A549 (cell line): Measurements from ENCODE around the gene TSGA10. TPM values are rescaled to one million over a fixed set of nuclear protein-coding genes. Genes with fewer than 3 reads are reported as not detected.

Experiments
- ATAC-seq, 2 experiments: fragments of 200-7000 bp in 1 of 2; fragments of >200 bp in 1 of 2; cut with Nextera tagmentation in 1 of 2; cut with Tn5 transposase in 1 of 2; 3 replicates each; pipeline versions ENCODE4 v1.8.0 to v1.9.1; 2018 to 2020; ENCODE audit warnings: mild to moderate bottlenecking in 1 of 2, moderate library complexity in 1 of 2
- CTCF ChIA-PET: fragments of 300-600 bp; sonication (Branson Sonifier 250); formaldehyde crosslinking; extraction: SDS; loops from one replicate; lab custom pipeline; 2021; ENCODE audit warnings: antibody characterized with exemption, inconsistent platforms; lab: Yijun Ruan, JAX
- POLR2A ChIA-PET: fragments of 350-600 bp; formaldehyde crosslinking; extraction: SDS; loops from one replicate; lab custom pipeline; 2021; ENCODE audit warnings: antibody characterized with exemption, inconsistent platforms; lab: Yijun Ruan, JAX
- DNase-seq, 2 experiments: peaks; one replicate each; pipeline versions ENCODE4 v3.0.0 to v3.0.0-alpha.2; 2011 to 2016; ENCODE audit warnings: low read depth in 1 of 2, low spot score in 1 of 2
- FAIRE-seq: peaks from 2 replicates; lab custom pipeline; 2011; peaks lifted over from hg19 to GRCh38; lab: Jason Lieb, UNC
- H3K27ac ChIP-seq, 2 experiments: fragments of >200 bp; sonication (Bioruptor Twin); formaldehyde crosslinking; 3 replicates each; pipeline ENCODE4 v1.5.1; 2016 to 2017
- H3K4me1 ChIP-seq: fragments of >200 bp; sonication (Bioruptor Twin); formaldehyde crosslinking; 3 replicates; pipeline ENCODE4 v1.6.1; 2016
- H3K4me2 ChIP-seq: fragments of >200 bp; sonication (Bioruptor Twin); formaldehyde crosslinking; 3 replicates; pipeline ENCODE4 v1.6.1; 2016
- H3K4me3 ChIP-seq: fragments of >200 bp; sonication (Bioruptor Twin); formaldehyde crosslinking; 3 replicates; pipeline ENCODE4 v1.5.1; 2016
- H3K9me3 ChIP-seq: fragments of >200 bp; sonication (Bioruptor Twin); formaldehyde crosslinking; 3 replicates; pipeline ENCODE4 v1.6.1; 2016
- CBX2 ChIP-seq: fragments of 200-600 bp; sonication (generic); IDR thresholded peaks from 2 replicates; pipeline ENCODE4 v1.6.1; 2016; ENCODE audit warnings: low read depth, mild to moderate bottlenecking, borderline replicate concordance
- CEBPB ChIP-seq, 2 experiments: fragments of >200 bp in 1 of 2; sonication (Bioruptor Twin) in 1 of 2; formaldehyde crosslinking in 1 of 2; IDR thresholded peaks; 2 replicates each; pipeline ENCODE4 v1.6.1; 2012 to 2016
- HOXB5 ChIP-seq: fragments of 250-450 bp; sonication (Bioruptor Pico); IDR thresholded peaks from 2 replicates; pipeline ENCODE4 v1.5.0; 2020; ENCODE audit warnings: mild to moderate bottlenecking, moderate library complexity
- JUNB ChIP-seq: fragments of >200 bp; sonication (Bioruptor Twin); formaldehyde crosslinking; IDR thresholded peaks from 2 replicates; pipeline ENCODE4 v1.6.1; 2016
- KDM1A ChIP-seq: fragments of 200-600 bp; sonication (generic); IDR thresholded peaks from 2 replicates; pipeline ENCODE4 v1.6.1; 2016; ENCODE audit warnings: low read depth, mild to moderate bottlenecking
- MAFK ChIP-seq: fragments of 450-650 bp; IDR thresholded peaks from 2 replicates; pipeline ENCODE4 v1.6.1; 2014; ENCODE audit not compliant: partially characterized antibody
- MAZ ChIP-seq: fragments of 150-350 bp; IDR thresholded peaks from 2 replicates; pipeline ENCODE4 v1.6.1; 2014; ENCODE audit warnings: antibody characterized with exemption, low read depth, low read length, borderline replicate concordance
- MYC ChIP-seq: IDR thresholded peaks from 2 replicates; pipeline ENCODE4 v1.6.1; 2012; ENCODE audit warnings: mild to moderate bottlenecking, inconsistent platforms, low read length, improper control_type of control experiment, borderline replicate concordance
- PHF8 ChIP-seq: fragments of 200-600 bp; sonication (generic); IDR thresholded peaks from 2 replicates; pipeline ENCODE4 v1.6.1; 2016; ENCODE audit warnings: low read depth, mild to moderate bottlenecking, antibody characterized with exemption, moderate library complexity, borderline replicate concordance
- POLR2AphosphoS2 ChIP-seq: conservative IDR thresholded peaks from 2 replicates; pipeline ENCODE4 v1.6.1; 2012; ENCODE audit warnings: low read length, improper control_type of control experiment, inconsistent platforms
- RAD21 ChIP-seq, 2 experiments: fragments of >200 bp in 1 of 2; sonication (Bioruptor Twin) in 1 of 2; formaldehyde crosslinking in 1 of 2; IDR thresholded peaks in 1 of 2; conservative IDR thresholded peaks in 1 of 2; 2 replicates in 1 of 2; 3 replicates in 1 of 2; pipeline ENCODE4 v1.6.1; 2012 to 2018; ENCODE audit warnings: inconsistent platforms in 1 of 2
- RFX5 ChIP-seq: fragments of 450-650 bp; IDR thresholded peaks from 2 replicates; pipeline ENCODE4 v1.7.1; 2014; ENCODE audit warnings: antibody characterized with exemption, mild to moderate bottlenecking, moderate library complexity
- ZC3H11A ChIP-seq: fragments of 450-650 bp; IDR thresholded peaks from 2 replicates; pipeline ENCODE4 v1.6.1; 2014; ENCODE audit warnings: antibody characterized with exemption, mild to moderate bottlenecking
- ZFP36 ChIP-seq: fragments of 450-650 bp; IDR thresholded peaks from 2 replicates; pipeline ENCODE4 v1.6.1; 2014; ENCODE audit warnings: borderline replicate concordance; ENCODE audit not compliant: partially characterized antibody
- WGBS: methylation state at CpG from one replicate; pipeline ENCODE4 v1.1.6; 2017; ENCODE audit errors: missing lambda C conversion rate; 5-methylcytosine and 5-hydroxymethylcytosine counted together
- polyA plus RNA-seq, 4 experiments: library from polyadenylated mRNA; depleted of rRNA in 3 of 4; stranded (reverse); fragments of >200 nt; fragmentation: RNase III in 1 of 4; extraction: RNeasy Plus Mini Kit Qiagen cat#74134 plus additional on column Dnase treatment in 1 of 4; gene quantifications; 2 replicates in 3 of 4; 3 replicates in 1 of 4; pipeline ENCODE4 v1.2.3, GENCODE V29; 2011 to 2017
- TF ChIP-seq, protein P1 (sequence below): fragments of 250-450 bp; sonication (Bioruptor Pico); IDR thresholded peaks from 2 replicates; pipeline ENCODE4 v1.5.0; 2021; ENCODE audit warnings: mild to moderate bottlenecking, moderate library complexity, borderline replicate concordance
- TF ChIP-seq, protein P2 (sequence below): fragments of >200 bp; sonication (Bioruptor Twin); formaldehyde crosslinking; IDR thresholded peaks from 3 replicates; pipeline ENCODE4 v1.6.1; 2016
- TF ChIP-seq, protein P3 (sequence below): fragments of >200 bp; sonication (Bioruptor Twin); formaldehyde crosslinking; IDR thresholded peaks from 2 replicates; pipeline ENCODE4 v1.6.1; 2016
- TF ChIP-seq, protein P4 (sequence below): IDR thresholded peaks from 2 replicates; pipeline ENCODE4 v1.6.1; 2012

The TSGA10 gene
- polyA plus RNA-seq, 2 of the 4 experiments (the other 2 are of a cell fraction) = 4.2 to 4.3 TPM

- no peak for ATAC-seq
- peaks cover 18% of the 10 kb centered on the region for H3K9me3 ChIP-seq
- DNase-seq = no peak
- no peak overlapping the region for H3K4me2 ChIP-seq
- no peak overlapping the region for H3K27ac ChIP-seq
- 1% methylated on average over 2 of the region's 2 CpGs for WGBS
- FAIRE-seq = no peak
- ChIA-PET POLR2A (no interaction called here), CTCF (interaction anchor here (1.2 kb wide), 1 partner anchor 10 kb away, joined by 4 read pairs; no protein-coding TSS in a partner anchor)
- no peaks in the 10 kb centered on the region for H3K4me1 ChIP-seq
- TF ChIP-seq HOXB5 (CRISPR knock-in tag) (no peak), RFX5 (no peak), POLR2AphosphoS2 (no peak), MAZ (no peak)
- H3K4me3 ChIP-seq = no peak overlapping the region
Measured at GRCh38 chr2:98975611-98976010, 179.1 kb downstream of the TSGA10 start.

DNA sequence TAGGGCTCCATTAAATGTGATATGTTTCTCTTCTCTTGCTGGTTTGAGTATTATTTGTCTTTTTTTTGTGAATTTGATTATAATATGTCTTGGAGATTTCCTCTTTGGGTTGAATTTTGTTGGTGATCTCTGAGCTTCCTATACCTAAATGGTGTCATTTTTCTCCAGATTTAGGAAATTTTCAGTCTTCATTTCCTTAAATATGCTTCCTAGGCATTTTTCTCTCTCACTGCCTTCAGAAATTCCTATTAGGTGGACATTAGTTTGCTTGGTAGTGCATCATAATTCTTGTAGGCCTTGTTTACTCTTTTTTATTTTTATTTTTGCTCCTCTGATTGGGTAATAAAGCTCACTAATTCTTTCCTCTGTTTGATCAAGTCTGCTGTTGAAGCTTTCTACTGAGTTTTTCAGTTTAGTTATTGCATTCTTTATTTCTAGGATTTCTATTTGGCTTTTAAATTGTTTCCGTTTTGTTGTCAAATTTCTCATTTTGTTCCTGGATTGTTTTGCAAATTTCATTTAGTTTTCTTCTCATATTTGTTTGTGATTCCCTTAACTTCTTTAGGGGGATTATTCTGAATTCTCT lies 182.1 kb downstream of the TSGA10 start:
- Histone ChIP-seq H3K4me3 (no peak overlapping the region), H3K4me2 (no peak overlapping the region), H3K9me3 (peaks cover 29% of the 10 kb centered on the region), H3K27ac (no peak overlapping the region), H3K4me1 (no peaks in the 10 kb centered on the region)
- ATAC-seq (no peak), DNase-seq (no peak), FAIRE-seq (no peak)
- ChIA-PET POLR2A (no interaction called here), CTCF (no interaction called here)
- WGBS = 9% methylated on average over 1 of the region's 1 CpG
- TF ChIP-seq, protein P1, sequence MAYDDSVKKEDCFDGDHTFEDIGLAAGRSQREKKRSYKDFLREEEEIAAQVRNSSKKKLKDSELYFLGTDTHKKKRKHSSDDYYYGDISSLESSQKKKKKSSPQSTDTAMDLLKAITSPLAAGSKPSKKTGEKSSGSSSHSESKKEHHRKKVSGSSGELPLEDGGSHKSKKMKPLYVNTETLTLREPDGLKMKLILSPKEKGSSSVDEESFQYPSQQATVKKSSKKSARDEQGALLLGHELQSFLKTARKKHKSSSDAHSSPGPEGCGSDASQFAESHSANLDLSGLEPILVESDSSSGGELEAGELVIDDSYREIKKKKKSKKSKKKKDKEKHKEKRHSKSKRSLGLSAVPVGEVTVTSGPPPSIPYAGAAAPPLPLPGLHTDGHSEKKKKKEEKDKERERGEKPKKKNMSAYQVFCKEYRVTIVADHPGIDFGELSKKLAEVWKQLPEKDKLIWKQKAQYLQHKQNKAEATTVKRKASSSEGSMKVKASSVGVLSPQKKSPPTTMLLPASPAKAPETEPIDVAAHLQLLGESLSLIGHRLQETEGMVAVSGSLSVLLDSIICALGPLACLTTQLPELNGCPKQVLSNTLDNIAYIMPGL (CRISPR knock-in tag) = no peak
- TF ChIP-seq MAFK = peak; percentile 23

GRCh38 chr2:98959810-98960507 lies 194.8 kb downstream of the TSGA10 start:
- POLR2A ChIA-PET = no interaction called here
- no peak for ATAC-seq
- no peaks in the 10 kb centered on the region for H3K9me3 ChIP-seq
- H3K4me1 ChIP-seq = no peaks in the 10 kb centered on the region
- no peak overlapping the region for H3K4me3 ChIP-seq
- DNase-seq = no peak
- WGBS = 46% methylated on average over 7 of the region's 7 CpGs
- FAIRE-seq = no peak
- TF ChIP-seq HOXB5 (CRISPR knock-in tag) (no peak), POLR2AphosphoS2 (no peak), KDM1A (no peak), ZC3H11A (no peak), RAD21 (conservative IDR thresholded peaks at IDR 0.05 in 1 of 2, IDR thresholded peaks at IDR 0.05 in 1 of 2) (no peak), PHF8 (no peak), JUNB (no peak), CEBPB (IDR thresholded peaks at IDR 0.05) (no peak), ZFP36 (no peak)
- TF ChIP-seq, protein P2, sequence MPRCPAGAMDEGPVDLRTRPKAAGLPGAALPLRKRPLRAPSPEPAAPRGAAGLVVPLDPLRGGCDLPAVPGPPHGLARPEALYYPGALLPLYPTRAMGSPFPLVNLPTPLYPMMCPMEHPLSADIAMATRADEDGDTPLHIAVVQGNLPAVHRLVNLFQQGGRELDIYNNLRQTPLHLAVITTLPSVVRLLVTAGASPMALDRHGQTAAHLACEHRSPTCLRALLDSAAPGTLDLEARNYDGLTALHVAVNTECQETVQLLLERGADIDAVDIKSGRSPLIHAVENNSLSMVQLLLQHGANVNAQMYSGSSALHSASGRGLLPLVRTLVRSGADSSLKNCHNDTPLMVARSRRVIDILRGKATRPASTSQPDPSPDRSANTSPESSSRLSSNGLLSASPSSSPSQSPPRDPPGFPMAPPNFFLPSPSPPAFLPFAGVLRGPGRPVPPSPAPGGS = no peak
- no peak overlapping the region for H3K4me2 ChIP-seq
- CTCF ChIA-PET = no interaction called here
- H3K27ac ChIP-seq = no peak overlapping the region

GRCh38 chr2:98952966-98953365 lies 201.8 kb downstream of the TSGA10 start:
- Histone ChIP-seq H3K4me1 (no peaks in the 10 kb centered on the region), H3K9me3 (no peaks in the 10 kb centered on the region), H3K4me3 (no peak overlapping the region), H3K4me2 (no peak overlapping the region), H3K27ac (no peak overlapping the region)
- CTCF ChIA-PET = interaction anchor here (0.9 kb wide), 1 partner anchor 20 kb away, joined by 4 read pairs; no protein-coding TSS in a partner anchor
- WGBS = 8% methylated on average over 4 of the region's 4 CpGs
- no peak for DNase-seq
- FAIRE-seq = no peak
- POLR2A ChIA-PET = no interaction called here
- TF ChIP-seq RFX5 (no peak), CBX2 (no peak), PHF8 (no peak), MYC (no peak), MAZ (no peak)
- TF ChIP-seq, protein P3, sequence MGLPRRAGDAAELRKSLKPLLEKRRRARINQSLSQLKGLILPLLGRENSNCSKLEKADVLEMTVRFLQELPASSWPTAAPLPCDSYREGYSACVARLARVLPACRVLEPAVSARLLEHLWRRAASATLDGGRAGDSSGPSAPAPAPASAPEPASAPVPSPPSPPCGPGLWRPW = no peak
- TF ChIP-seq, protein P4, sequence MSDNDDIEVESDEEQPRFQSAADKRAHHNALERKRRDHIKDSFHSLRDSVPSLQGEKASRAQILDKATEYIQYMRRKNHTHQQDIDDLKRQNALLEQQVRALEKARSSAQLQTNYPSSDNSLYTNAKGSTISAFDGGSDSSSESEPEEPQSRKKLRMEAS = no peak
- TF ChIP-seq, protein P2 = no peak
- ATAC-seq = no peak
